ENCODE results near the gene RAD51B.

GRCh38 chr14:68135566-68135965 lies 316.0 kb downstream of the RAD51B start:
- TF ChIP-seq POLR2A (IDR thresholded peaks at IDR 0.05; ENCODE audit: low read depth, low read length): no peak
- no peak for TF ChIP-seq POLR2AphosphoS5 (IDR thresholded peaks at IDR 0.05; ENCODE audit: low read depth, low read length)
- TF ChIP-seq TAF1 (IDR thresholded peaks at IDR 0.05; ENCODE audit: low read depth, low read length): no peak
- no peak for TF ChIP-seq POU2F2 (IDR thresholded peaks at IDR 0.05; ENCODE audit: low read depth, low read length)

Data from GM12891 (cell line).